RWPE2 (cell line): ENCODE data around the gene NUMB.
"Not testable (repeated sequence)": the region's sequence is repeated elsewhere in the genome, so short reads cannot be mapped to it uniquely, and the experiment has no call there.

Source experiments
- ATAC-seq: fragments of 200-7000 bp; cut with Tn5 transposase; 3 replicates; pipeline ENCODE4 v1.9.1; 2021; ENCODE audit warnings: low read depth
- DNase-seq: peaks from one replicate; pipeline ENCODE4 v3.0.0-alpha.2; 2020; ENCODE audit warnings: low spot score
- H3K27ac ChIP-seq: fragments of 450-650 bp; 2 replicates; pipeline ENCODE4 v1.5.1; 2017; ENCODE audit warnings: mild to moderate bottlenecking; ENCODE audit not compliant: poor library complexity, severe bottlenecking
- H3K27me3 ChIP-seq: fragments of 250-450 bp; sonication (Bioruptor Pico); 2 replicates; pipeline ENCODE4 v1.5.1; 2021; ENCODE audit warnings: mild to moderate bottlenecking, moderate library complexity; ENCODE audit not compliant: insufficient read depth, poor library complexity, severe bottlenecking
- H3K36me3 ChIP-seq: fragments of 250-450 bp; sonication (Bioruptor Pico); 2 replicates; pipeline ENCODE4 v1.5.1; 2020; ENCODE audit warnings: low read depth, mild to moderate bottlenecking, moderate library complexity
- H3K4me1 ChIP-seq: fragments of 250-450 bp; sonication (Bioruptor Pico); 2 replicates; pipeline ENCODE4 v1.5.1; 2021; ENCODE audit warnings: mild to moderate bottlenecking, moderate library complexity; ENCODE audit not compliant: insufficient read depth, poor library complexity, severe bottlenecking
- H3K4me3 ChIP-seq: fragments of 250-450 bp; sonication (Bioruptor Pico); 2 replicates; pipeline ENCODE4 v1.5.1; 2021; ENCODE audit warnings: mild to moderate bottlenecking, moderate library complexity; ENCODE audit not compliant: severe bottlenecking
- H3K9me3 ChIP-seq: fragments of 250-450 bp; sonication (Bioruptor Pico); 2 replicates; pipeline ENCODE4 v1.5.1; 2021; ENCODE audit warnings: mild to moderate bottlenecking, moderate library complexity; ENCODE audit not compliant: severe bottlenecking
- CTCF ChIP-seq: fragments of 450-650 bp; IDR thresholded peaks from one replicate; pipeline ENCODE4 v1.5.1; 2017; ENCODE audit warnings: mild to moderate bottlenecking, moderate library complexity; ENCODE audit not compliant: poor library complexity, severe bottlenecking

NUMB gene

GRCh38 chr14:73386342-73386741 is 72.0 kb downstream of the NUMB start:
- H3K4me3 ChIP-seq: no peak overlapping the region
- no peak for DNase-seq
- H3K9me3 ChIP-seq: peaks cover 8% of the 10 kb centered on the region
- no peak for TF ChIP-seq CTCF
- H3K36me3 ChIP-seq: no peaks in the 10 kb centered on the region
- no peaks in the 10 kb centered on the region for H3K4me1 ChIP-seq
- ATAC-seq: no peak
- H3K27ac ChIP-seq: no peak overlapping the region
- no peaks in the 10 kb centered on the region for H3K27me3 ChIP-seq

GRCh38 chr14:73385021-73385420 is 73.3 kb downstream of the NUMB start:
- not testable (repeated sequence) for H3K4me3 ChIP-seq, H3K36me3 ChIP-seq, DNase-seq, H3K9me3 ChIP-seq, ATAC-seq, H3K27me3 ChIP-seq, H3K4me1 ChIP-seq, H3K27ac ChIP-seq

- no peak overlapping the region for H3K27ac ChIP-seq
- H3K4me3 ChIP-seq: no peak overlapping the region
- DNase-seq (no peak), ATAC-seq (no peak)
- no peaks in the 10 kb centered on the region for H3K27me3 ChIP-seq
- H3K9me3 ChIP-seq: peaks cover 8% of the 10 kb centered on the region
- no peaks in the 10 kb centered on the region for H3K4me1 ChIP-seq
- no peak for TF ChIP-seq CTCF
- H3K36me3 ChIP-seq: no peaks in the 10 kb centered on the region
Measured at GRCh38 chr14:73383356-73383755, 75.0 kb downstream of the NUMB start.

GRCh38 chr14:73381380-73382013 is 76.8 kb downstream of the NUMB start:
- ATAC-seq: no peak
- no peak overlapping the region for H3K4me3 ChIP-seq
- H3K36me3 ChIP-seq: no peaks in the 10 kb centered on the region
- no peaks in the 10 kb centered on the region for H3K4me1 ChIP-seq
- no peak for DNase-seq
- no peak for TF ChIP-seq CTCF
- H3K27me3 ChIP-seq: no peaks in the 10 kb centered on the region
- H3K9me3 ChIP-seq: peaks cover 8% of the 10 kb centered on the region
- no peak overlapping the region for H3K27ac ChIP-seq

GRCh38 chr14:73376585-73376984 is 81.8 kb downstream of the NUMB start:
- DNase-seq (no peak), ATAC-seq (no peak)
- Histone ChIP-seq H3K36me3 (no peaks in the 10 kb centered on the region), H3K27ac (no peak overlapping the region), H3K4me1 (no peaks in the 10 kb centered on the region), H3K27me3 (no peaks in the 10 kb centered on the region), H3K4me3 (no peak overlapping the region), H3K9me3 (no peaks in the 10 kb centered on the region)
- no peak for TF ChIP-seq CTCF
